HG02642 (cell line): Measurements from ENCODE around the gene KCNK17.

Source experiments
- ATAC-seq: cut with Tn5 transposase; IDR thresholded peaks from one replicate; pipeline ENCODE4 v1.9.1; 2021; ENCODE audit warnings: mild to moderate bottlenecking; ENCODE audit not compliant: unreplicated experiment, poor library complexity

KCNK17 gene

GRCh38 chr6:39314273-39314795 is at the start of gene KCNK17:
TSS of gene KCNK17 (minus strand) at chr6:39314419. CDS start at chr6:39314320, 99 bp downstream.
- ATAC-seq, result no peak

GRCh38 chr6:39363280-39363679 is 49.1 kb upstream of the KCNK17 start:
- ATAC-seq, result no peak

- peak; percentile 16 for ATAC-seq
Observed at GRCh38 chr6:39362487-39362865, 48.3 kb upstream of the KCNK17 start.

GRCh38 chr6:39361657-39362486 is 47.7 kb upstream of the KCNK17 start:
- ATAC-seq, result peak; percentile 82

- ATAC-seq, result no peak
Observed at GRCh38 chr6:39360378-39360777, 46.2 kb upstream of the KCNK17 start.

- no peak for ATAC-seq
Observed at GRCh38 chr6:39357998-39358686, 43.9 kb upstream of the KCNK17 start.

- ATAC-seq, result no peak
Observed at GRCh38 chr6:39353698-39354315, 39.6 kb upstream of the KCNK17 start.

- no peak for ATAC-seq
Observed at GRCh38 chr6:39350723-39351505, 36.7 kb upstream of the KCNK17 start.

- no peak for ATAC-seq
Observed at GRCh38 chr6:39348740-39349139, 34.5 kb upstream of the KCNK17 start.

GRCh38 chr6:39347906-39348585 is 33.8 kb upstream of the KCNK17 start:
- no peak for ATAC-seq

GRCh38 chr6:39347206-39347605 is 33.0 kb upstream of the KCNK17 start:
- no peak for ATAC-seq

GRCh38 chr6:39344821-39345280 is 30.6 kb upstream of the KCNK17 start:
- no peak for ATAC-seq

GRCh38 chr6:39343396-39343870 is 29.2 kb upstream of the KCNK17 start:
- peak; percentile 4 for ATAC-seq

GRCh38 chr6:39342692-39343395 is 28.6 kb upstream of the KCNK17 start:
- peak; percentile 48 for ATAC-seq

GRCh38 chr6:39341937-39342336 is 27.7 kb upstream of the KCNK17 start:
- ATAC-seq, result no peak

GRCh38 chr6:39341352-39341751 is 27.1 kb upstream of the KCNK17 start:
- ATAC-seq, result no peak

GRCh38 chr6:39339868-39340550 is 25.8 kb upstream of the KCNK17 start:
- ATAC-seq, result no peak
